Activated CD4-positive, alpha-beta T cell treated with anti-CD3 and anti-CD28 coated beads for 4 hours (primary cell): ENCODE data around the gene ABHD14A.
"Not testable (repeated sequence)": the region's sequence is repeated elsewhere in the genome, so short reads cannot be mapped to it uniquely, and the experiment has no call there.

ENCODE experiments used
- DNase-seq, 2 donors: peaks; one replicate each; pipeline ENCODE4 v3.0.0-alpha.2; 2020

The ABHD14A gene

GRCh38 chr3:51974963-51975851 lies at the start of gene ABHD14A:
TSS of gene ABHD14A (plus strand) at chr3:51975064. CDS start at chr3:51975136, 72 bp downstream.
- DNase-seq = peak; percentile 59 to 62

- DNase-seq = no peak
These were observed 47.5 kb upstream of the ABHD14A start for GRCh38 chr3:51927061-51927977.

GRCh38 chr3:51928438-51928837 lies 46.4 kb upstream of the ABHD14A start:
- no peak for DNase-seq

- DNase-seq = not testable (repeated sequence)
These were observed 45.9 kb upstream of the ABHD14A start for GRCh38 chr3:51928981-51929380.

GRCh38 chr3:51929420-51930003 lies 45.4 kb upstream of the ABHD14A start:
- DNase-seq = no peak

GRCh38 chr3:51930439-51930838 lies 44.4 kb upstream of the ABHD14A start:
- no peak for DNase-seq

GRCh38 chr3:51931756-51932155 lies 43.1 kb upstream of the ABHD14A start:
- DNase-seq = no peak

- no peak for DNase-seq
These were observed 42.1 kb upstream of the ABHD14A start for GRCh38 chr3:51932471-51933370.

- DNase-seq = no peak
These were observed 41.3 kb upstream of the ABHD14A start for GRCh38 chr3:51933471-51934138.

GRCh38 chr3:51934139-51934850 lies 40.6 kb upstream of the ABHD14A start:
- no peak for DNase-seq

- DNase-seq = no peak
These were observed 39.6 kb upstream of the ABHD14A start for GRCh38 chr3:51934991-51935885.

GRCh38 chr3:51935886-51936755 lies 38.7 kb upstream of the ABHD14A start:
- DNase-seq = no peak

GRCh38 chr3:51937014-51937413 lies 37.9 kb upstream of the ABHD14A start:
- no peak for DNase-seq

- no peak for DNase-seq
These were observed 37.0 kb upstream of the ABHD14A start for GRCh38 chr3:51937611-51938450.

- no peak for DNase-seq
These were observed 36.0 kb upstream of the ABHD14A start for GRCh38 chr3:51938780-51939425.

GRCh38 chr3:51940648-51941462 lies 34.0 kb upstream of the ABHD14A start:
- DNase-seq = no peak
